ENCODE data around the gene MAGEE2. TPM values are rescaled to one million over a fixed set of nuclear protein-coding genes. Genes with fewer than 3 reads are reported as not detected.
"Not testable (repeated sequence)": the region's sequence is repeated elsewhere in the genome, so short reads cannot be mapped to it uniquely, and the experiment has no call there.

MAGEE2 gene
- not detected for total RNA-seq

- Mint-ChIP-seq H3K4me3 (peak within 1 kb of the TSS; percentile 70), H3K4me1 (peaks cover 3% of the 10 kb centered on the region), H3K36me3 (ENCODE audit: low read depth) (no peaks in the 10 kb centered on the region), H3K9me3 (no peaks in the 10 kb centered on the region), H3K27me3 (peaks cover 4% of the 10 kb centered on the region), H3K27ac (peak within 1 kb of the TSS; percentile 10)
- peak; percentile 45 for ATAC-seq (replicated peaks)
Observed at GRCh38 chrX:75784680-75785491, at the start of gene MAGEE2. MAGEE2 (minus strand) TSS chrX:75785254; CDS start chrX:75785051, 203 bp downstream.

DNA sequence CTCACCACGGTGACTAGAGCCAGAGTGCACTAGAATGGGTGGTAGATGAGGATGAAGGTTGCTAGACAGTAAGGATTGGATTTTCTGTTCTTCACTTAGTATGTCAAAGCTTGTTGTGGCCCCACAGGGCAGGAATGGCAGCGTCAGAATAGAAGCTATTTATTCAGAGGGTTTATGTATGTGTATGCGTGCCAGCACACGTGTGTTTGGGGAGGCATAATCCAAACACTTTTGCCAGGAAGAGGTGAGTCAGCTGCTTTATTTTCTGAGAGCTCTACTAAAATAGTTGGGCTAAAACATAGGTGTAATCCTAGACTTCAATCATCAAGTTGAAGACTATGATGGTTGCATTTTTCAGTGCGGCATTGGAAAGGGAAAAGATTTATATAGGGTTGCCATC is 1.2 kb upstream of the MAGEE2 start:
- Mint-ChIP-seq H3K4me1 (peaks cover 3% of the 10 kb centered on the region), H3K36me3 (ENCODE audit: low read depth) (no peaks in the 10 kb centered on the region), H3K27ac (no peak overlapping the region), H3K4me3 (no peak overlapping the region), H3K27me3 (peaks cover 4% of the 10 kb centered on the region), H3K9me3 (no peaks in the 10 kb centered on the region)
- no peak for ATAC-seq (replicated peaks)

- ATAC-seq (replicated peaks): no peak
- H3K27me3 Mint-ChIP-seq: peaks cover 4% of the 10 kb centered on the region
- H3K27ac Mint-ChIP-seq: no peak overlapping the region
- H3K9me3 Mint-ChIP-seq: no peaks in the 10 kb centered on the region
- no peaks in the 10 kb centered on the region for H3K36me3 Mint-ChIP-seq (ENCODE audit: low read depth)
- H3K4me1 Mint-ChIP-seq: peaks cover 3% of the 10 kb centered on the region
- H3K4me3 Mint-ChIP-seq: no peak overlapping the region
Observed at GRCh38 chrX:75781611-75782010, 3.4 kb downstream of the MAGEE2 start.

GRCh38 chrX:75768063-75768462 is 17.0 kb downstream of the MAGEE2 start:
- not testable (repeated sequence) for H3K4me3 Mint-ChIP-seq; H3K36me3 Mint-ChIP-seq (ENCODE audit: low read depth); H3K27ac Mint-ChIP-seq; H3K9me3 Mint-ChIP-seq; ATAC-seq (replicated peaks); H3K27me3 Mint-ChIP-seq; H3K4me1 Mint-ChIP-seq

- Mint-ChIP-seq H3K4me1 (no peaks in the 10 kb centered on the region), H3K27ac (no peak overlapping the region), H3K4me3 (no peak overlapping the region), H3K27me3 (peaks cover 3% of the 10 kb centered on the region), H3K9me3 (no peaks in the 10 kb centered on the region), H3K36me3 (ENCODE audit: low read depth) (no peaks in the 10 kb centered on the region)
- ATAC-seq (replicated peaks): no peak
Observed at GRCh38 chrX:75748431-75748830, 36.6 kb downstream of the MAGEE2 start.

DNA sequence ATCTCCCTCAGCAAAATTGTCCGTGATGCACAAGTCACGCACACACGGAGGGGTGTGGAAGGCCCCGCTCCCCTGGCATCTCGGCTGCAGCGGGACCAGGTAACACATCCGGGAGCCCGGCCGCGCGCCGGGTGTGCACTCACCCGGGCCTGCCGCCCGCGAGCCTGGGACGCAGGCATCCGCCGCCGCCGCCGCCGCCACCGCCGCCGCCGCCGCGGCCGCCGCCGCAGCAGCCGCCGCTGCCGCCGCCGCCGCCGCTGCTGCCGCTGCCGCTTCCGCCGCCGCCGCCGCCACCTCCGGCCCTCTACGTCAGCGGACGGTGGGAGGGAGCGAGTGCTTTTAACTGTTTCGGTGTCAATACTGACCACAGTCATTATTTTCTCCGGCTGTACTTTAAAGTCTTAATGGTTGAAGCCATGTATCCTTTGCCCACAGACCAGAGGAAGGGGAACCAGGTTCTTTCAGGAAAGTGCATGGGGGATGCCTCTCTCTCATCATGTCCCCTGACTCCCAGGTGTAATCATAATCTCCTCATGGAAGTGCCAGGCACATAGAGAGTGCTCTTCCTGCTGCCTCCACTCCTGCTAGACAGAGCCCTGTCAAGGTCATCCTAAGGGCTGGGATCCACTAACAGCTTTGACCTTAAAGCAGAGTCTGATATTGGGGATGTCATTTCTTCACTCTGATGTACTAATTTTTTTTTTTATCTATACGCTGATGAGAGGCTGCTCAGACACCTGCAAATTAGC is 38.0 kb downstream of the MAGEE2 start:
- Mint-ChIP-seq H3K9me3 (no peaks in the 10 kb centered on the region), H3K27me3 (no peaks in the 10 kb centered on the region), H3K4me1 (no peaks in the 10 kb centered on the region), H3K36me3 (ENCODE audit: low read depth) (no peaks in the 10 kb centered on the region), H3K27ac (no peak overlapping the region), H3K4me3 (peak overlapping the region; percentile 61)
- peak; percentile 54 for ATAC-seq (replicated peaks)
